Measurements from ENCODE around the gene ABI3BP.

GRCh38 chr3:100804631-100805030 is 188.6 kb downstream of the ABI3BP start:
- no peak for TF ChIP-seq CTCF (IDR thresholded peaks at IDR 0.05; ENCODE audit: low read length)
- TF ChIP-seq EZH2 (IDR thresholded peaks at IDR 0.05; ENCODE audit: borderline replicate concordance, low read length): no peak

Measured in OCI-LY1 (cell line).